Heart right ventricle (tissue), 16 donors: Measurements from ENCODE around the gene MLLT11. TPM values are rescaled to one million over a fixed set of nuclear protein-coding genes. Genes with fewer than 3 reads are reported as not detected.
A peak's percentile ranks its signal among the peaks of the same experiment; 100 is the strongest.

ENCODE experiments used
- ATAC-seq, 8 donors: fragments of 200-7000 bp; cut with Tn5 transposase; one replicate each; pipeline ENCODE4 v1.9.1; 2020; ENCODE audit warnings: mild to moderate bottlenecking in 8 of 8, moderate library complexity in 8 of 8, moderate number of reproducible peaks in 1 of 8
- DNase-seq, 2 donors: peaks; one replicate each; pipeline ENCODE4 v3.0.0-alpha.2; 2020
- H3K27ac ChIP-seq, 10 donors: fragments of 200-600 bp; sonication (generic) in 2 of 10; one replicate each; pipeline versions ENCODE4 v1.5.0 to v1.8.0; 2020 to 2022; ENCODE audit warnings: mild to moderate bottlenecking in 3 of 10
- H3K27me3 ChIP-seq, 7 donors: fragments of 200-600 bp; one replicate each; pipeline ENCODE4 v1.8.0; 2021 to 2022; ENCODE audit warnings: mild to moderate bottlenecking in 2 of 7
- H3K36me3 ChIP-seq, 9 donors: fragments of 200-600 bp; sonication (generic) in 1 of 9; one replicate each; pipeline versions ENCODE4 v1.5.0 to v1.8.0; 2020 to 2022; ENCODE audit warnings: mild to moderate bottlenecking in 2 of 9
- H3K4me1 ChIP-seq, 9 donors: fragments of 200-600 bp; sonication (generic) in 1 of 9; one replicate each; pipeline versions ENCODE4 v1.5.0 to v1.8.0; 2020 to 2022; ENCODE audit warnings: mild to moderate bottlenecking in 4 of 9
- H3K4me3 ChIP-seq, 10 donors: fragments of 200-600 bp; sonication (generic) in 2 of 10; one replicate each; pipeline versions ENCODE4 v1.5.0 to v1.8.0; 2020 to 2022; ENCODE audit warnings: mild to moderate bottlenecking in 7 of 10, moderate library complexity in 2 of 10
- H3K9me3 ChIP-seq, 11 donors: fragments of 200-600 bp in 10 of 11; sonication (generic) in 2 of 11; one replicate each; pipeline versions ENCODE4 v1.5.0 to v1.8.0; 2013 to 2022; ENCODE audit warnings: mild to moderate bottlenecking in 2 of 11, control low read depth in 1 of 11, moderate library complexity in 1 of 11
- CTCF ChIP-seq, 9 donors: fragments of 200-600 bp; sonication (generic) in 2 of 9; IDR thresholded peaks; one replicate each; pipeline versions ENCODE4 v1.5.0 to v1.8.0; 2021 to 2022; ENCODE audit warnings: antibody characterized with exemption in 9 of 9, mild to moderate bottlenecking in 5 of 9, moderate library complexity in 1 of 9
- WGBS, 2 donors: extraction: QIAGEN DNeasy Blood & Tissue Kit; methylation state at CpG; one replicate each; pipeline ENCODE4 v1.1.7; 2013; ENCODE audit warnings: inconsistent platforms in 1 of 2; 5-methylcytosine and 5-hydroxymethylcytosine counted together
- intact Hi-C, 10 donors: fragments of 100-400 bp; cut with DNase I; formaldehyde crosslinking; loops; one replicate each; pipeline versions ENCODE4 v1.11.1 to v1.14.2; 2022
- polyA plus RNA-seq, 2 donors: library from polyadenylated mRNA; stranded (reverse); fragments of 200-250 nt; gene quantifications; one replicate each; pipeline ENCODE4 v1.2.3, GENCODE V29; 2013
- total RNA-seq, 10 donors: library from RNA; stranded (reverse); fragmentation: NEBNext Ultra II Directional in 3 of 10; extraction: Animal tissue kit (Norgen Biotek cat#: 25700) in 3 of 10; gene quantifications; one replicate each; pipeline versions ENCODE4 v1.2.1 to v1.2.4, GENCODE V29; 2021 to 2023
- donor health status: Arrhythmogenic right ventricular cardiomyopathy.
- donor health status: ischemic (EF 13 %, LVEDD 7.1; RV severe dilation, severe dysfunction).
- donor health status: healthy with polysubstance abuse.
- donor health status: DM: no; HTN: yes; CAD: no.
- donor health status: DM: no; HTN: no; CAD: no.
- donor health status: ischemic (EF 25% LVEDD 6.9; RV normal size, moderate dysfunction).
- donor health status: ischemic (EF 25% LVEDD 5.7; RV mildly dilated, moderate dysfunction).
- donor health status: healthy.
- donor health status: DM: yes; HTN: yes; CAD: no.
- donor health status: Ischemic cardiomyopathy.
- donor health status: ischemic (EF 35%, LVEDD 5.7; RV mildly dilated, moderate dysfunction).
- donor health status: nonischemic (EF 11% LVEDD 7.7; RV severe dilation, severe dysfunction).
- donor health status: DM: yes; HTN: yes; CAD: no.
- donor health status: PGD.
- donor health status: ischemic (EF 29% LVEDD 5.4; RV normal size, mild dysfunction).
- donor health status: nonischemic (EF 23%, LVEDD 6.1; RV moderate dilation, normal function).

Gene MLLT11
- total and polyA plus RNA-seq, 12 donors, result 1.4 to 57.8 (median 22.6) TPM

DNA sequence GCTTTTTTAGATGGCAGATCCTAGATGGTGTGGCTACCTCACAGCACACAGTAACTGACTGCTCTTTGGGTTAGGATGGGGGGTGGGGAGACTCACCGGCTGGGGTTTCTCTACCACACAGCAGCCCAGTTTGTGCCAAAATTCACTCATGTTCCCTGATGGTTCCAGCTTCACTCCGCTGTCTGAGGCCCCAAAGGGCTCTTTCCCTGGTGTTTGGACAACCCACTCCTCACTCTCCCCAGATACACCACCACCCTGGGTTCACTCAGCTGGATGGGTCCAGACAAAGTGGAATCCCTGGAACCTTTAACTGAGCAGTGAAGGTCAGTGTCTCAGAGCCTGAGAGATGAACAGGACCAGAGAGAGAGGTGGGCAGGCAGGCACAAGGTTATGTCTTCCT, 4.6 kb upstream of the MLLT11 start:
- intact Hi-C loops, result loop anchor here in 2 of 10 donors (5.0 to 10.0 kb wide), 2 partner anchors 33 to 51 kb away; partner anchors contain the start of genes MINDY1 (in 1 of the 2) and PRUNE1 (in 1 of the 2)
- no peak for TF ChIP-seq CTCF (IDR thresholded peaks at IDR 0.05)
- 41 to 44% methylated on average over 2 of the region's 2 CpGs for WGBS, 2 donors

DNA sequence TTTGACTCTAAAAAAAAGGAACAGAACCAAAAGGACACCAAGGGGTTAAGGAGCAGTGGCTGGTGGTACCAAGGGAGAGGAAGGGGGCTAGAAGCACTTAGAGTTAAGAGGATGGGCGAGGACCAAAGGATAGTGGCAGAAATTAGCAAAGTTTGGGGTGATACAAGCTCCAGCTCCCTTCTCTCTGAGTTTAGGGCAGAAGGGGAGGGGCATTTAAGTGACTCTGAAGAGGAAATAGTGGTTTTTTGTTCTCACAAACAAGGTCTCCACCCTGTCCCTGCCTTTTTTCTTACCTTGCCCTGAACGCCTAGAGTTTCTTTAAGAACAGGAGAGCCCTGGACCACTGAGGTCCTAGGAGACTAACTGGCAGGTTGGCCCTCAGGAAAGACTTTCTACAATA, 4.0 kb upstream of the MLLT11 start:
- DNase-seq (no peak), ATAC-seq (no peak)
- no peaks in the 10 kb centered on the region for H3K9me3 ChIP-seq
- intact Hi-C loops, result loop anchor here in 2 of 10 donors (5.0 to 10.0 kb wide), 2 partner anchors 34 to 51 kb away; partner anchors contain the start of genes MINDY1 (in 1 of the 2) and PRUNE1 (in 1 of the 2)
- H3K36me3 ChIP-seq, result peaks cover 0 to 63% (median 39%) of the 10 kb centered on the region in 9 donors
- H3K27me3 ChIP-seq, result no peaks in the 10 kb centered on the region
- 51 to 67% methylated on average over 2 of the region's 2 CpGs for WGBS, 2 donors
- peak overlapping the region in 3 of 10 donors; percentile 81 to 91 (median 88) for H3K4me3 ChIP-seq
- H3K27ac ChIP-seq, result peak overlapping the region in 8 of 10 donors; percentile 14 to 100 (median 96)
- no peak for TF ChIP-seq CTCF (IDR thresholded peaks at IDR 0.05)
- peaks cover 16 to 58% (median 41%) of the 10 kb centered on the region in 9 donors for H3K4me1 ChIP-seq

More for the DNA sequence above, 4.6 kb upstream of the MLLT11 start:
- Histone ChIP-seq H3K27me3 (no peaks in the 10 kb centered on the region), H3K4me1 (peaks cover 16 to 55% (median 44%) of the 10 kb centered on the region in 9 donors), H3K9me3 (no peaks in the 10 kb centered on the region), H3K27ac (peak overlapping the region in 7 of 10 donors; percentile 4 to 100 (median 53)), H3K4me3 (peak overlapping the region in 1 of 10 donors; percentile 81), H3K36me3 (peaks cover 0 to 69% (median 39%) of the 10 kb centered on the region in 9 donors)
- ATAC-seq (no peak), DNase-seq (no peak)

DNA sequence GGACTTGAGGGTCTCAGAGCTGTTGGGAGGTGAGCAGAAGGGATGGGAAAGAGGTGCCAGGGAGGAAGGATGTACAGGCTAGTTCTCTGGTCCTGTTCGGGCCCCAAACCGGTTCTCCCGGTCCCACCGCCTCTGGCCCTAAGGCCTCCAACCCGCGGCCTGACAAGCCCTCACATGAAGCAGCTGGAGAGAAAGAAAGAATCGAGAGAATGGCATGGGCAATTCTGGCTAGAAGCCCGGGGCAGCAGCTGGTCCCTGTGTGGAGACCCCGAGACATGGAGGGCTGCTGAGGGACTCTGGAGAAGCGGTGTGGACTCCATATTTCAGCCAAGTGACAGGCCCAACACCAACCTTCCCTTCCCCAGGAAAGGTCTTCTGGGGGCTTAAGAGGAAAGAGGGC, 1.5 kb upstream of the MLLT11 start:
- peak overlapping the region; percentile 47 to 93 (median 79) for H3K4me3 ChIP-seq
- H3K36me3 ChIP-seq, result peaks cover 0 to 38% (median 17%) of the 10 kb centered on the region in 9 donors
- H3K27ac ChIP-seq, result peak overlapping the region; percentile 80 to 100 (median 97)
- DNase-seq, result peak in 1 of 2 donors; percentile 21
- H3K9me3 ChIP-seq, result no peaks in the 10 kb centered on the region
- intact Hi-C loops, result loop anchor here in 2 of 10 donors (5.0 to 10.0 kb wide), 2 partner anchors 36 to 54 kb away; partner anchors contain the start of genes MINDY1 (in 1 of the 2) and PRUNE1 (in 1 of the 2)
- WGBS, 2 donors, result 0 to 1% methylated on average over 10 of the region's 10 CpGs
- peaks cover 16 to 67% (median 39%) of the 10 kb centered on the region in 9 donors for H3K4me1 ChIP-seq
- TF ChIP-seq CTCF (IDR thresholded peaks at IDR 0.05), result no peak
- no peaks in the 10 kb centered on the region for H3K27me3 ChIP-seq
- ATAC-seq, result peak in 5 of 8 donors; percentile 0 to 2 (median 2)

DNA sequence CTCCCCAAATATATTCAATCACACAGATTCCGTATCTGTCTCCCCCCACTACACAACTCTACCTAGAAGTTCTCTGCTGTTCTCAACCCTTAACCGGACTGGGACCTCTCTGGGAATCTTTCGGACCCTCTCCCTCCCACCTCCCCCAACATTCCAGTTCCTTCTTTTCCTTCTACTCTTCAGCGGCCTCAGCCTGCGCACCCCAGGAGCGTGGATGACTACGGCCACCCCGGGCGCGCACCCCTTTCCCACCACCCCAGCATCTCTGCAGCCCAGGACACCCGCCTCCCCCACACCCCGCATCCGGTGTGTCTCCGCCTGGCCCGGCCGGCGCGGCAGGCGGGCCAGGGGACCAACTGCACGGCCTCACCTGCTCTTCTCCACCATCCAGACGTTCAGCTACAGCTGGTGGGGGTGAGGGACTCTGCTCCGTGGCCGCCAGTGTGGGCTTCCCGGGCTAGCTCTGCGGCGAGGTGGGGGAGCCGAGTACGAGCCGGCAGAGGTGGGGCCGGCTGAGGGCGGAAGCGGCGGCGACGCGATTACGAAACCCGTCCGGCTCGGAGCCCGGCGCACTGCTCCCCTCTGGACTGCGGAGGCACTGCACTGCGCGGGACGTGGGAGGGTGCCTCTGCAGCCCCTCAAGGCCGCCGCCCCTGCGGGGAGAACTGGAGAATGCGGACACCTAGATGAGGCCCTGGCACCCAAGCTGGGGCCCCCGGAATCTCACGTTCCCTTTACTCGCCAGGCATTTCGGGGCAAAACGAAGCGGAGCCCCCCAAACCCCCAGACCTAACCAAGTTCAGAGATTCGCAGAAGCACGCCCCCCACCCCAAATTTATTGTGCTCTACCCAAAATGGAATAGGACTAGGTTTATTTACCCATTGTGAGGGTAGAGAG, 839 bp upstream of the MLLT11 start, which contains the start of gene CDC42SE1:
Gene CDC42SE1, minus strand, starts transcription at position 514 of the 898 bp plus-strand sequence. CDS start 3,892 bp downstream, outside the sequence.
- H3K27ac ChIP-seq, result peak within 1 kb of the TSS; percentile 80 to 100 (median 97)
- peaks cover 0 to 31% (median 13%) of the 10 kb centered on the region in 9 donors for H3K36me3 ChIP-seq
- no peaks in the 10 kb centered on the region for H3K27me3 ChIP-seq
- TF ChIP-seq CTCF (IDR thresholded peaks at IDR 0.05), result peak; percentile 63 to 95 (median 89)
- WGBS, 2 donors, result 1% methylated on average over 58 of the region's 58 CpGs
- ATAC-seq (peak; percentile 93 to 96 (median 94)), DNase-seq (peak; percentile 84 to 87)
- no peaks in the 10 kb centered on the region for H3K9me3 ChIP-seq
- intact Hi-C loops, result loop anchor here in 3 of 10 donors (1.0 to 10.0 kb wide), 4 partner anchors 11 to 55 kb away; partner anchors contain the start of genes MINDY1 (in 2 of the 3), PRUNE1 (in 2 of the 3) and GABPB2 (in 1 of the 3)
- H3K4me3 ChIP-seq, result peak within 1 kb of the TSS; percentile 47 to 93 (median 79)
- peaks cover 16 to 67% (median 39%) of the 10 kb centered on the region in 9 donors for H3K4me1 ChIP-seq
